ENCODE data around the gene PPP6R1. TPM values are rescaled to one million over a fixed set of nuclear protein-coding genes. Genes with fewer than 3 reads are reported as not detected.

Gene PPP6R1
- total RNA-seq, 1 donor from 2014 or later = 247 TPM

DNA sequence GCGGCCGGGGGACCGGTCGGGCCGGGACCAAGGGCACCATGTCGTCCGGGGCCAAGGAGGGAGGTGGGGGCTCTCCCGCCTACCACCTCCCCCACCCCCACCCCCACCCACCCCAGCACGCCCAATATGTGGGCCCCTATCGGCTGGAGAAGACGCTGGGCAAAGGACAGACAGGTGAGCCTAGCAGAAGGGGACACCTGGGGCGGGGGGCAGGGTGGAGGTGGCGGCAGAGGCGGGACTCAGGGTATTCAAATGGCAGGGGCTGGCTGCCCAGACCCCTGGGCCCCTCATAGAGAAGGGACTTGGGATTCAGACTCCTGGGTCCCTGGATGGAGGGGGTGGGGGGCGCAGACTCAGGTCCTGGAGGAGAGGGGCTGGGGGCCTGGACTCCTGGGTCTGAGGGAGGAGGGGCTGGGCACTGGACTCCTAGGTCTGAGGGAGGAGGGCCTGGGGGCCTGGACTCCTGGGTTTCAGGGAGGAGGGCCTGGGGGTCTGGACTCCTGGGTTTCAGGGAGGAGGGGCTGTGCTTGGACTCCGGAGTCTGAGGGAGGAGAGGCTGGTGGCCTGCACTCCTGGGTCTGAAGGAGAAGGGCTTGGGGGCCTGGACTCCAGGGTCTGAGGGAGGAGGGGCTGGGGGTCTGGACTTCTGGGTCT is 25.7 kb upstream of the PPP6R1 start:
- intact Hi-C loops (cut with micrococcal nuclease) = no loop called here

- intact Hi-C loops (cut with micrococcal nuclease) = no loop called here
Observed at GRCh38 chr19:55283548-55284377, 24.9 kb upstream of the PPP6R1 start, which contains the start of gene BRSK1. Gene BRSK1 (plus strand): TSS chr19:55283997. CDS start chr19:55284443, 446 bp downstream.

- intact Hi-C loops (cut with micrococcal nuclease) = loop anchor here (1.0 to 2.0 kb wide), 16 partner anchors 12 to 1080 kb away; partner anchors contain the start of genes COX6B2, FIZ1, ISOC2 and KMT5C
Observed at GRCh38 chr19:55279770-55280643, 21.2 kb upstream of the PPP6R1 start, which contains the start of gene HSPBP1. Gene HSPBP1 (minus strand): TSS chr19:55280110. CDS start chr19:55279608, 502 bp downstream.

DNA sequence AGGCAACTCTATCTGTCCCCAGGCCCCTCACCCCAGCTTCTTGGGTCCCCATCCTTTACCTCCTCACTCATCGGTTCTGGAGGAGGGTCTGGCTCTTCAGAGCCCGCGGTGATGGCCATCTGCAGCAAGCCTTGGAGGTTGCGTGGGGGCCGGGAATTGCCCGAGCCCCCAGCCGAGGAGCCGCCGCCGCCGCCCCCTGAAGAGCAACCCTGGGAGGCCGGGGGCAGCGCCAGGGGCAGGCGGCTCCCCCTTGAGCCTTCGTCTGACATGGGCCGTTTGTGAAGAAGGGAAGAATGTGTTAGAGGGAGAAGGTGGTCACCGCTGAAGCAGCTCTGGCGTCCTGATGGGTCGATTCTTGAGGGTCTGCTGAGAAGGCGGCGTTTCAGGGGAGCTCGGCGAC is 20.5 kb upstream of the PPP6R1 start:
- intact Hi-C loops (cut with micrococcal nuclease) = no loop called here

DNA sequence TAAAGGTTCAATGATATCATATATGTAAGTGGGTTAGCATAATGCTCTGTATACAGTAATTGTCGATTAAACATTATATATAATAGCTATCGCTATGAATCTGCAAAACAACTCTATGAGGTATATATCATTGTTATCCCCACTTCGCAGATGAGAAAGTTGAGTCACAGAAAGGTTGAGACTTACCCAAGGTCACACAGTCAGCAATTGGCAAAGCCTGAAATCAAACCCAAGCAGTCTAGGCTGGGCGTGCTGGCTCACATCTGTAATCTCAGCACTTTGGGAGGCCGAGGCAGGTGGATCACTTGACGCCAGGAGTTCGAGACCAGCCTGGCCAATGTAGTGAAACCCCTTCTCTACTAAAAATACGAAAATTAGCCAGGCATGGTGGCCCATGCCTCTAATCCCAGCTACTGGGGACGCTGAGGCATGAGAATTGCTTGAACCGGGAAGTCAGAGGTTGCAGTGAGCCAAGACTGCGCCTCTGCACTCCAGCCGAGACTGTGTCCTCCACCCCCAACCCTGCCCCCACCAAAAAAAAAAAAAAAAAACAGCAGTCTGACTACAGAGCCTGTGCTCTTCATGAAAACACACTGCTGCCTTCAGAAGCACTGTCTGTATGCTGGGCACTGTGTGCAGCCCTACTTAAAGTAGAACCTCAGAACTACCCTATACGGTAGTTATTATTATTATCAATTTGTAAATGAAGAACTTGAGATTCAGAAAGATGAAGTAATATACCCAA is 19.7 kb upstream of the PPP6R1 start:
- intact Hi-C loops (cut with micrococcal nuclease) = no loop called here

DNA sequence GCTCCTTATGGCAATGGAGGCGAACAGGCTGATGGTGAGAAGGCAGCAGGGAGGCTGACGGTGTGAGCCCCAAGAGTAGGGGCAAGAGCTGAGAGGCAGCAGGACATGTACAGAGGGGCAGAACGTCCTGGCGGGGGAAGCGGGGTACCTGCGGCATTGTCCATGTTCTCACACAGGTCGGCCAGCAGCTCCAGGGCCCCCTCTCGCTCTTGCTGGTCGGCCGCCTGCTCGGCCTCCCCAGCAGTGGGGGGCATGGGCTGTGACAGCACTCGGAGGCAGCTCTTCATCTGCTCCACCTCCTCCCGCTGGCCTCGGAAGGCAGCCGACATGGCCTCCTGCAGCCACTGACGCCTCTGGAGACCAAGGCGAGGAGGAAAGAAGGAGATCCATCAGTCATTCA is 18.7 kb upstream of the PPP6R1 start:
- intact Hi-C loops (cut with micrococcal nuclease) = no loop called here

DNA sequence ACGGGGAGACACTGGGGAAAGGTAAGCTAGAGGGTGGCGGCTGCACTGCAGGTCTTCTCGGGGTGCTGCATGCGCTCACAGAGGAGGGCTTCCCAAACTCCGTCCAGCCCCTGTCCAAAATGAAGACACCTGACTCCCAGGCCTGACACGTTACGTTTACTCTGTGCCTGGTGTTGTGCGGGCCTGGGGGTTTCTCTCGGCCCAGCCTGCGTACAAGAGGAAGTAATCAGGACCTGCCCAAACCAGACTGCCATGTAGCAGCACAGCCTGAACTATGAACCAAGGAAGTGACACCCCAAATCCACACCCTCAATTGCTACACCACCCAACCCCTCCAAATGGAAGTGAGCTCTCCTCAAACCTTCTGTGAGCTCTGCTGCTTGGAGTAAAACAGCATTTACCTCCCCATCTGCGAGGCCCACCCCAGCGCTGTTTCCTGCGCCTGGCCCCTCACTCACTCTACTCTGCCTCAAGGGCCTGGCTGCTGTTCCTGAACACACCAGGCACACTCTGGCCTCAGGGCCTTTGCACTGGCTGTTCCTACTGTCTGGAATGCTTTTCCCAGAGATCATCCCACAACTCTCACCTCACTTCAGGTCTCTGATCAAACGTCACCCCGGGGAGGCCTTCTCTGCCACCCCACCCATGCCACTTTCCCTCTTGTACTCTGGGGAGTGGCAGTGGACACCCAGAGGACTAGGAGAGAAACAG is 18.1 kb upstream of the PPP6R1 start:
- intact Hi-C loops (cut with micrococcal nuclease) = no loop called here

DNA sequence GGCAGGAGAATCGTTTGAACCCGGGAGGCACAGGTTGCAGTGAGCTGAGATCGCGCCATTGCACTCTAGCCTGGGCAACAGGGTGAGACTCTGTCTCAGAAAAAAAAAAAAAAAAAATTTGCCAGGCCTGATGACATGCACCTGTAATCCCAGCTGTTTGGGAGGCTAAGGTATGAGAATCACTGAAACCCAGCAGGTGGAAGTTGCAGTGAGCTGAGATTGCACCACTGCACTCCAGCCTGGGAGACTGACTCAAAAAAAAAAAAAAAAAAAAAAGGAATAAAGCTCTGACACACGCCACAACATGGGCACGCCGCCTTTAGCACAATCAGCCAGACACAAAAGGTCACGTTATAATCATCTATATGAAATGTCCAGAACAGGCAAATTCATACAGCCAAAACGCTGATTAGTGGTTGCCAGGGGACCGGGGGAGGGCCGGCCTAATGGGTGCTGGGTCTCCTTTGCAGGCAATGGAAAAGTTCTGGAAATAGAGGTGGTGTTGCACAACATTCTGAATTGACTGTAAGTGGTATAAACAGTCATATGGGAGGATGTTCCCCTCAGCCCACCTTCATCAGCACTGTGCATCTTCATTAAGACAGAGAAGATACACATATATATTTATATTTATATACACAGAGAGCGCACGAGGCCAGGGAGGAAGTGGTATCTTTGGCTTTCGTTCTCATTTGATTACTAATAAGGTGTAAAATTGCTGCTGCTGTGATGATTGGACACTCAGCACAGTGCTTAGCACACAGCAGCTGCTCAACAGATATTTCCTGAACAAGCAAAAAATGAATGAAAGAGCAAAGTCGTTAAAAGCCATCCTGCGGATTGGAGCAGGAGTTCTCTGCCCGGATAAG is 17.3 kb upstream of the PPP6R1 start:
- intact Hi-C loops (cut with micrococcal nuclease) = no loop called here

- intact Hi-C loops (cut with micrococcal nuclease) = no loop called here
Observed at GRCh38 chr19:55273978-55274707, 15.3 kb upstream of the PPP6R1 start.

- intact Hi-C loops (cut with micrococcal nuclease) = no loop called here
Observed at GRCh38 chr19:55272142-55272541, 13.3 kb upstream of the PPP6R1 start.

- intact Hi-C loops (cut with micrococcal nuclease) = no loop called here
Observed at GRCh38 chr19:55270172-55270942, 11.5 kb upstream of the PPP6R1 start.

DNA sequence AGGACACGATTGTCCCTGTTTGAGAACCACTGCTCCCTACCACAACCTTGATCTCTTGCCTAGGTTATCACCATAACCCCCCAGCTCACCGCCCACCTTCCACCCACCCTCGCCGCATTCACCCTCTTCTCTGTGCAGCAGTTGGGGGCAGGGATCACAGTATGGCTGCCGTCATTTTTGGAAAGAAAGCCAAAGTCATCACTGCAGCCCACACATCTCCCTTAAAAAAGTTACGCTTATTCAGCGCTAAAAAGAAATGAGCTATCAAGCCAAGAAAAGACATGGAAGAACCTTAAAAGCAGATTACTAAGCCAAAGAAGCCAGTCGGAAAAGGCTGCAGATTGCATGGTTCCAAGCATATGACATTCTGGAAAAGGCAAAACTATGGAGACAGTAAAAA is 10.5 kb upstream of the PPP6R1 start:
- intact Hi-C loops (cut with micrococcal nuclease) = no loop called here

DNA sequence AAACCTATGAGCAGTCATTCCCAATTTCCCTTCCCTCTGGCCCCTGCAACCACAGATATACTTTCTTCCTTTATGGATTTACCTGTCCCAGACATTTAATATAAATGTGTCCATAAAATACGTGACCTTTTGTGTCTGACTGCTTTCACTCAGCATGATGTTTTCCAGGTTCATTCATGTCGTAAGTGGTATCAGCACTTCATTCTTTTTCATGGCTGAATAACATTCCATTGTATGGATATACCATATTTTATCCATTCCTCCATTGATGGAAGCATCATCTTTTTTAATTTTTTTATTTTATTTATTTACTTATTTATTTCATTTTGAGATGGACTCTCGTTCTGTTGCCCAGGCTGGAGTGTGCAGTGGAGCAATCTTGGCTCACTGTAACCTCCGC is 8.0 kb upstream of the PPP6R1 start:
- intact Hi-C loops (cut with micrococcal nuclease) = no loop called here

- intact Hi-C loops (cut with micrococcal nuclease) = no loop called here
Observed at GRCh38 chr19:55266404-55266803, 7.6 kb upstream of the PPP6R1 start.

GRCh38 chr19:55265723-55266386 is 7.0 kb upstream of the PPP6R1 start:
- intact Hi-C loops (cut with micrococcal nuclease) = no loop called here

DNA sequence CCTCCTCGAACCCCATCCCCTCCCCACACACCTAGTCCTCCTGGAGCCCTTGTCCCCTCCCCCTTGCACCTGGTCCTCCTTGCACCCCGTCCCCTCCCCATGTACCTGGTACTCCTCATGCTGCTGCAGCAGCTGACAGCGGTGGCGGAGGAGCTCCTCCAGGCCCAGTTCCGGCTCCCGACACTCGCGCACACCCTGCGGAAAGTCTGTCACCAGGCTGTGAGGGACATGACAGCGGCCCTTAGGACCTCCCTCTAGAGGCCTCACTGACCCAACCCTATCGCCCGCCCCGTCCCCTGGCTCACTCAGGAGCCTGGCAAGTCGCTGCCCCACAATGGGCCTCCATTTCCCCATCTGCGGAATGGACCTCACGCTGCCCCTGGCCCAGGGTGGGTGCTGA is 6.4 kb upstream of the PPP6R1 start:
- intact Hi-C loops (cut with micrococcal nuclease) = no loop called here

GRCh38 chr19:55264531-55264930 is 5.7 kb upstream of the PPP6R1 start:
- intact Hi-C loops (cut with micrococcal nuclease) = no loop called here
